GM20000 (cell line): ENCODE results near the gene PLEKHO2.

ENCODE experiments used
- DNase-seq: peaks from one replicate; pipeline ENCODE4 v3.0.0; 2012; ENCODE audit warnings: low spot score
- TF ChIP-seq, protein P1 (sequence below): IDR thresholded peaks from 2 replicates; pipeline ENCODE4 v1.5.1; 2012; ENCODE audit warnings: mild to moderate bottlenecking, control low read depth; ENCODE audit errors: extremely low read depth, missing control alignments

The PLEKHO2 gene

DNA sequence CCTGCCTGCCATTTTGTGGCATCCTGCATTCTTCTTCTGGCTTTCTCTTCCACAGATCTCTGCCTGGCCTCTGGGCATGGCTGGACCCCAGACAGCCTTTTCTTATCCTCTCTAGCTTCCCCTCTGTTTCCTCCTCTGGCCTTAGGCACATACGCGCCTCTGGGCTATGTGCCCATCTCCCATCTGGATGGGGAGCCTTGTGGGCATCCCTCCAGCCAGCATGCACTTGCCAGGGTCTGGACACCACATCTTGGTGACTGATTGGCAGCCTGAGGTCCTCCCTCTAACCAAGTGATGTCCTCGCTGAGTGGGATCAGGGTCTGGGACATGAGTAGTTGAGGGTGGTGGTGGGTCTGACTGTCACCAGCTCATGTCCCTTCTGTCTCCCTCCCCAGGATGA, 12.8 kb downstream of the PLEKHO2 start:
- TF ChIP-seq, protein P1, sequence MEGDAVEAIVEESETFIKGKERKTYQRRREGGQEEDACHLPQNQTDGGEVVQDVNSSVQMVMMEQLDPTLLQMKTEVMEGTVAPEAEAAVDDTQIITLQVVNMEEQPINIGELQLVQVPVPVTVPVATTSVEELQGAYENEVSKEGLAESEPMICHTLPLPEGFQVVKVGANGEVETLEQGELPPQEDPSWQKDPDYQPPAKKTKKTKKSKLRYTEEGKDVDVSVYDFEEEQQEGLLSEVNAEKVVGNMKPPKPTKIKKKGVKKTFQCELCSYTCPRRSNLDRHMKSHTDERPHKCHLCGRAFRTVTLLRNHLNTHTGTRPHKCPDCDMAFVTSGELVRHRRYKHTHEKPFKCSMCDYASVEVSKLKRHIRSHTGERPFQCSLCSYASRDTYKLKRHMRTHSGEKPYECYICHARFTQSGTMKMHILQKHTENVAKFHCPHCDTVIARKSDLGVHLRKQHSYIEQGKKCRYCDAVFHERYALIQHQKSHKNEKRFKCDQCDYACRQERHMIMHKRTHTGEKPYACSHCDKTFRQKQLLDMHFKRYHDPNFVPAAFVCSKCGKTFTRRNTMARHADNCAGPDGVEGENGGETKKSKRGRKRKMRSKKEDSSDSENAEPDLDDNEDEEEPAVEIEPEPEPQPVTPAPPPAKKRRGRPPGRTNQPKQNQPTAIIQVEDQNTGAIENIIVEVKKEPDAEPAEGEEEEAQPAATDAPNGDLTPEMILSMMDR, result no peak
- no peak for DNase-seq

DNA sequence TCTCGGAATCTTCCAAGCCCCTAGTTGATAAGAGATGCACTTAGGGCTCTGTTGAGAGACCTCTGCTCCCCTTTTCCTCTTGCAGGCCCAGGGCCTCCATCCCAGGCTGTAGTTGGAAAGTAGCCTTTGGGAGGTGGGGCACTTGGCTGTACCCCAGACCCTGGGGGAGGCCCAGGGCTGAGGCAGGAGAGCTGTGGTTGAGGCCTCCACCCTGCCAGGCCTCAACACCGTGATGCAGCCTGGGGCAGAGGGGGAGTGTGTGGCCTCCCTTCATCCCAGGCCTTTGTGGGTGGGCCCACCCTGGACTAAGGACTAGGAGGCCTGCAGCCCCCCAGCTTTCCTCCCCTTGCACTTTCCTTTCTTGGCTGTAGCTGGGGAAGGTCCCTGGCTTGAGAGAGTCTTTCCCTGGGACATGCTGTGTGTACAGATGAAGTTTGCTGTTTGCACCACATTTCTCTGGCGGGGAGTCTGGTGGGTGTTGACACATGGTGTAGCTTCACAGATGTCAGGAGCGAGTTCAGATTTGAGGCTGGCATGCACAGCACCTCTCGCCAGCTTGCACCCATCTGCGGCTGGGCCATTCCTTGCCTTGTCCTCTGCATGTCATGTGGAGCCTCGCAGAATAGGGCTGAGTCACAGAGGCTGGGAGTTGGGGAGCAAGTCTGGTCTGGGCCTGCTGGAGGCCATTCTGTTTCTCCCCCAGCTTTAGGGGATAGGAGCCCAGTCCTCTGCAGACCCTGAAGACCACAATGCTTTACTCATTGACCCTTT, 13.7 kb downstream of the PLEKHO2 start:
- TF ChIP-seq, protein P1, result no peak
- no peak for DNase-seq

DNA sequence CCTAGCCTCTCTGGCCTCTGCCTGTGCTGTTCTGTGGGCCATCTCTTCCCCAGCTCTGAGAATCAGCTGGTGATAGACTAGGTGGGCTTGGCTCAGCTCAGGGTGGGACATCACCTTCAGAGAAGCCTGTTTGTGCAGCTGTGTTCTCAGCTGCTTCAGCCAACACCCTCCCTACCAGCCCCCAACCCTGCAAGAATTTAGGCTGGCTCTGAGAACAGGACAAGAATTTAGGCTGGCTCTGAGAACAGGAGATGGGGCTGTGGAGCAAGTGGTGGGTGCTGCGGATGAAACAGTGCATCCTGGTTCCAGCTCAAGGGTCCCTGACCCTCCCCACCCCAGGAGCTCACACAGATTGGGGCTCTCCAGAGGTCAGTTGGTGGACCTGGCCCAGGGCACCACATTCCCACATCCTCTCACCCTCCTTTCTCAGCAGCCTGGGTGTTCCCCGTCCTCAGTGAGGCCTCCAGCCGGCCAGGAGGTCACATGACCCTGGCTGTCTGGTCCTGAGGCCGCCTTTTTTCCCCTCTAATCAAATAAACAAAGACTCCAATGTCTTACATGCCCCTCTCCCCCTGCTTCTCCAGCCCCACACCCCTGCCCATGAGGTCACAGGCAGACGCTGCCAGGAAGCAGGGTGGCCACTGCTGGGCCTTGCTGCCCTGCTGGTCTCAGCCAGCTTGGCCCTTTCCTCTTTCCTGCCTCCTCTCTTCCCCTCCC, 14.9 kb downstream of the PLEKHO2 start:
- TF ChIP-seq, protein P1, result no peak
- no peak for DNase-seq

DNA sequence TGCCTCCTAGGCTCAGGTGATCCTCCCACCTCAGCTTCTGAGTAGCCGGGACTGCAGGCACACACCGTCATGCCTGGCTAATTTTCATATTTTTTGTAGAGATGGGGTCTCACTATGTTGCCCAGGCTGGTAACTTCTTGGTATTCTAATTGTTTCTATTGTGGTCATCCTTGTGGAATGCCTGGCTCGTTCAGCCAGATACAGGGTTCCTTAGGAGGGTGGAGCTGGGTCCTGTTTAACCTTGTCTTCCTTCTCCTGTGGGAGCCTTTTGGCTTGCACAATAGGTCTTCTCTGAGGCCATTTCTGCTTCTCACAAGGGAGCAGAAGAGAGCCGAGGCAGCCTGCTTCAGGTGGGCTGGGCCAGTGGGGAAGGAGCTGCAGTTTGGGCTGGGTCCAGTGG, 15.7 kb downstream of the PLEKHO2 start:
- TF ChIP-seq, protein P1, result no peak
- DNase-seq, result no peak

DNA sequence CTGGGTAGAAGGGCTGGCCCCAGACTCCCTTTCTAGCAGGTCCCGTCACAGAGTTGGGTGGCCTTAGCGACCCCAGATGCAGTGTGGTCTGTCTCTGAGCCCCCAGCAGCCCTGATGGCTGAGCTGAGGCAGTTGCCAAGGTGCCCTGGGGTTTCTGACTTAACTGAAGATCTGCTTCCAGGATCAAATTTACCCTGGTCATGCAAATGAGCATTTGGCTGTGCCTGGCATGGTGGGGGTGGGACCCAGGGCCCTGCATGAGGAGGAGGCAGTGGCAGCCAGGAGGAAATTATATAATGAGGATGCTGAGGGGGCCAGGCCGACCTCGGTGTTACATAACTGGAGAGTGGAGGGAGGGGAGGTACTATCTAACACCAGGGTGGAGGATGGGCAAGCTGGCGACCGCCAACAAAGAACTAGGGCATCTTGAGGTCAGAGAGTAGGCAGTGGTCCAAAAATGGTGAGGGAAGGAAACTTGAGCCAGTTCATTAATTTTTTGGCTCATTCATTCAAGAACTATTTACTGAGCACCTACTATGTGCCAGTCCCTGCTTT, 16.4 kb downstream of the PLEKHO2 start:
- no peak for DNase-seq
- TF ChIP-seq, protein P1, result no peak

DNA sequence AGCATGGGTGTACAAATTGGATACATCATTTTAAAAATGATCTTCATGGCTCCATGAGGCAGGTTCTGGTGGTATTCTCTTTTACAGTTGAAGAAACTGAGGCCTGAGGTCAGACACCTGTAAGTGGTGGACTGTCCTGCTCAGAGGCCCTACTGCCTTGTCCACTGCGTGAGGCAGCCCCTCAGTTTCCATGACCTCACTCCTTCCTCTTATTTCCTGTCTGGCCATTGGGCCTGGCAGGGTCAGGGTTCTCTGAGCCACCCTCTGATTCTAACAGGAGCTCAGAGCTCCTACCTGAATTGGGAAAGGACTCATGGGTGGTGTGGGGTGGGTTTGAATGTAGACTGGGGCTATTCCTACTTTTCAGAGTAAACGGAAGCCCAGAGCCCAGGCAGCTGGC, 17.5 kb downstream of the PLEKHO2 start:
- no peak for DNase-seq
- TF ChIP-seq, protein P1, result no peak

DNA sequence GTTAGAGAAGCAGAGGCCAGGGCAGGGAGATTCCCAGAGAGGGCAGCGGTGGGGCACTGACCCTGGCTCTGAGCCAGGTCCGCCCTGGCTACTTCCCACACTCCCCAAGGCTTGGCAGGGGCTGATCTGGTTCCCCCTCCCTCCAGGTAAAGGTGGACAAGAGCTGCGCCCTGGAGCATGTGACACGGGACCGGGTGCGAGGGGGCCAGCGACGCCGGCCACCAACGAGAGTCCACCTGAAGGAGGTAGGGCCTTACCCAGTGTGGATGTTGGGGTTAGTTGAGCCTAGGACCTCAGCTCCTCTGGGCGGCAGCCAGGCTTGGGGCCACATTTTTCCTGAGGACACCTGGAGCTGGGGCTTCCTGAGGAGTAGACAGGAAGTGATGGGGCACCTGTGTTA, 19.6 kb downstream of the PLEKHO2 start:
- DNase-seq, result no peak
- TF ChIP-seq, protein P1, result no peak
